Urothelium cell line (cell line): Measurements from ENCODE around the gene CBX8.

ENCODE experiments used
- DNase-seq: peaks from one replicate; pipeline ENCODE4 v3.0.0; 2011; ENCODE audit warnings: low spot score, mixed read lengths
- FAIRE-seq: peaks from 2 replicates; lab custom pipeline; 2011; peaks lifted over from hg19 to GRCh38; lab: Jason Lieb, UNC

The CBX8 gene

GRCh38 chr17:79796763-79797491 is at the start of gene CBX8:
Gene CBX8, minus strand, starts transcription at chr17:79797077. Its CDS starts 79 bp downstream, at chr17:79796998.
- DNase-seq: peak; percentile 100
- peak; percentile 98 for FAIRE-seq

GRCh38 chr17:79845601-79845949 is 48.7 kb upstream of the CBX8 start:
- FAIRE-seq (no peak), DNase-seq (no peak)

GRCh38 chr17:79844869-79845600 is 48.2 kb upstream of the CBX8 start:
- DNase-seq (peak; percentile 90), FAIRE-seq (no peak)

GRCh38 chr17:79843816-79844800 is 47.2 kb upstream of the CBX8 start:
- FAIRE-seq (peak; percentile 65), DNase-seq (peak; percentile 80)

- DNase-seq (no peak), FAIRE-seq (no peak)
Measured at GRCh38 chr17:79843474-79843815, 46.6 kb upstream of the CBX8 start.

- no peak for DNase-seq
- FAIRE-seq: no peak
Measured at GRCh38 chr17:79842656-79843473, 46.0 kb upstream of the CBX8 start.

GRCh38 chr17:79842136-79842655 is 45.3 kb upstream of the CBX8 start:
- FAIRE-seq: no peak
- DNase-seq: no peak

GRCh38 chr17:79841369-79842135 is 44.7 kb upstream of the CBX8 start:
- FAIRE-seq: no peak
- DNase-seq: no peak

GRCh38 chr17:79840989-79841286 is 44.1 kb upstream of the CBX8 start:
- no peak for FAIRE-seq
- DNase-seq: no peak

GRCh38 chr17:79840269-79840988 is 43.6 kb upstream of the CBX8 start:
- DNase-seq: no peak
- FAIRE-seq: no peak

- peak; percentile 99 for DNase-seq
Measured at GRCh38 chr17:79839356-79840268, 42.7 kb upstream of the CBX8 start, which contains the start of gene CBX4. Gene CBX4, minus strand, starts transcription at chr17:79839440. Its CDS starts 189 bp downstream, at chr17:79839251.

GRCh38 chr17:79838522-79839274 is 41.8 kb upstream of the CBX8 start:
- peak; percentile 68 for DNase-seq
- no peak for FAIRE-seq

More at GRCh38 chr17:79839356-79840268, 42.7 kb upstream of the CBX8 start, which contains the start of gene CBX4:
- FAIRE-seq: peak; percentile 30

GRCh38 chr17:79837888-79838521 is 41.1 kb upstream of the CBX8 start:
- DNase-seq: no peak
- FAIRE-seq: no peak

- peak; percentile 83 for DNase-seq
- peak; percentile 48 for FAIRE-seq
Measured at GRCh38 chr17:79836972-79837887, 40.4 kb upstream of the CBX8 start.

- no peak for DNase-seq
- no peak for FAIRE-seq
Measured at GRCh38 chr17:79836510-79836971, 39.7 kb upstream of the CBX8 start.
